ENCODE measurements around the gene CREB5. TPM values are rescaled to one million over a fixed set of nuclear protein-coding genes. Genes with fewer than 3 reads are reported as not detected.

Gene CREB5
- total and polyA plus RNA-seq, 8 donors: 2.5 to 11.5 (median 3.6) TPM

DNA sequence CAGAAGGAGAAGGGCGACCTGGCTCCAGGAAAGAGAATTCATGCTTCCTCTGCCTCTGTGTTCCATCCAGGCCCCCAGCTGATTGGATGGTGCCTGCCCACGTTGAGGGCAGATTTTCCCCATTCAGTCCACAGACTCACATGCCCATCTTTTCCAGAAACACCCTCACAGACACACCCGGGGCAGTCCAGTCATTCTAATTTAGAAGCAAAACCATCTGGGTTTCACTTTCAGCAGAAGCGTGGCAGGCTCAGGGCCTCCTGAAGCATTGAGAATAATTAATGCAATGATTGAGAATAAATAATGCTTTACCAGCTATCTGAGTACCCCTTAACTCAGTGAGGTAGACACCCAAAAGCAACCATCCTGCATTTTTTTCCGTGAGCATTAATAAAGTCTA is 30.2 kb upstream of the CREB5 start:
- DNase-seq: no peak
- no peak for ATAC-seq
- Histone ChIP-seq H3K9me3 (no peaks in the 10 kb centered on the region), H3K27ac (no peak overlapping the region), H3K36me3 (no peaks in the 10 kb centered on the region), H3K27me3 (no peaks in the 10 kb centered on the region), H3K4me1 (no peaks in the 10 kb centered on the region), H3K4me3 (no peak overlapping the region)
- FAIRE-seq: no peak
- 70 to 80% methylated on average over 5 of the region's 5 CpGs for WGBS, 2 donors
- intact Hi-C loops (cut with DNase I): loop anchor here in 1 of 3 donors (10.0 kb wide), 1 partner anchor 483 kb away; no protein-coding TSS in a partner anchor
- TF ChIP-seq, protein P1, sequence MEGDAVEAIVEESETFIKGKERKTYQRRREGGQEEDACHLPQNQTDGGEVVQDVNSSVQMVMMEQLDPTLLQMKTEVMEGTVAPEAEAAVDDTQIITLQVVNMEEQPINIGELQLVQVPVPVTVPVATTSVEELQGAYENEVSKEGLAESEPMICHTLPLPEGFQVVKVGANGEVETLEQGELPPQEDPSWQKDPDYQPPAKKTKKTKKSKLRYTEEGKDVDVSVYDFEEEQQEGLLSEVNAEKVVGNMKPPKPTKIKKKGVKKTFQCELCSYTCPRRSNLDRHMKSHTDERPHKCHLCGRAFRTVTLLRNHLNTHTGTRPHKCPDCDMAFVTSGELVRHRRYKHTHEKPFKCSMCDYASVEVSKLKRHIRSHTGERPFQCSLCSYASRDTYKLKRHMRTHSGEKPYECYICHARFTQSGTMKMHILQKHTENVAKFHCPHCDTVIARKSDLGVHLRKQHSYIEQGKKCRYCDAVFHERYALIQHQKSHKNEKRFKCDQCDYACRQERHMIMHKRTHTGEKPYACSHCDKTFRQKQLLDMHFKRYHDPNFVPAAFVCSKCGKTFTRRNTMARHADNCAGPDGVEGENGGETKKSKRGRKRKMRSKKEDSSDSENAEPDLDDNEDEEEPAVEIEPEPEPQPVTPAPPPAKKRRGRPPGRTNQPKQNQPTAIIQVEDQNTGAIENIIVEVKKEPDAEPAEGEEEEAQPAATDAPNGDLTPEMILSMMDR (IDR thresholded peaks at IDR 0.05): no peak

DNA sequence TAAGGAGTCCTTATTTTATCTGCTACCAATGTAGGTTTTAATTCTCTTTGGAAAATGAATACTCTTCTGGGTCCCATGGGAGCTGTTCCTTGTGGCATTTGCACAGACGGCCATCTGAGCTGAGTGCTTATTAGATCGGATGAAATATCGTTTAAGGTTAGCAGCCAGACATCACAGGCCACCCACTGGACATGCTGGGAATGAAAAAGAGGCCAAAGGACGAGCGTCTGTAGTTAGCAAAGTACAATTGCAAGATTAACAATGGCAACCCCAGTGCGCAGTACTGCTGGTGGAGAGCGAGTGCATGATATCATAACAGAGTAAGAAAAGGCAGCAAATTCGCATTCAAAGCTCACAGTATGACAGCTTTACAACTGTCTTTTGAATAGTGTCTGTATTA is 28.3 kb upstream of the CREB5 start:
- ATAC-seq (no peak), FAIRE-seq (no peak), DNase-seq (no peak)
- Histone ChIP-seq H3K9me3 (no peaks in the 10 kb centered on the region), H3K27ac (no peak overlapping the region), H3K4me1 (no peaks in the 10 kb centered on the region), H3K4me3 (no peak overlapping the region), H3K36me3 (no peaks in the 10 kb centered on the region), H3K27me3 (no peaks in the 10 kb centered on the region)
- 61 to 64% methylated on average over 8 of the region's 8 CpGs for WGBS, 2 donors
- TF ChIP-seq, protein P1 (IDR thresholded peaks at IDR 0.05): no peak
- intact Hi-C loops (cut with DNase I): loop anchor here in 1 of 3 donors (10.0 kb wide), 1 partner anchor 481 kb away; no protein-coding TSS in a partner anchor

GRCh38 chr7:28389504-28390395 is 22.6 kb upstream of the CREB5 start:
- ATAC-seq (peak; percentile 28 to 85 (median 71)), DNase-seq (no peak), FAIRE-seq (peak; percentile 90)
- Histone ChIP-seq H3K4me1 (no peaks in the 10 kb centered on the region), H3K9me3 (no peaks in the 10 kb centered on the region), H3K36me3 (no peaks in the 10 kb centered on the region), H3K27ac (no peak overlapping the region), H3K4me3 (no peak overlapping the region), H3K27me3 (no peaks in the 10 kb centered on the region)
- TF ChIP-seq, protein P1 (IDR thresholded peaks at IDR 0.05): peak; percentile 56 to 84 (median 62)
- WGBS, 2 donors: 9 to 11% methylated on average over 14 of the region's 14 CpGs
- intact Hi-C loops (cut with DNase I): loop anchor here in 1 of 3 donors (10.0 kb wide), 1 partner anchor 475 kb away; no protein-coding TSS in a partner anchor

DNA sequence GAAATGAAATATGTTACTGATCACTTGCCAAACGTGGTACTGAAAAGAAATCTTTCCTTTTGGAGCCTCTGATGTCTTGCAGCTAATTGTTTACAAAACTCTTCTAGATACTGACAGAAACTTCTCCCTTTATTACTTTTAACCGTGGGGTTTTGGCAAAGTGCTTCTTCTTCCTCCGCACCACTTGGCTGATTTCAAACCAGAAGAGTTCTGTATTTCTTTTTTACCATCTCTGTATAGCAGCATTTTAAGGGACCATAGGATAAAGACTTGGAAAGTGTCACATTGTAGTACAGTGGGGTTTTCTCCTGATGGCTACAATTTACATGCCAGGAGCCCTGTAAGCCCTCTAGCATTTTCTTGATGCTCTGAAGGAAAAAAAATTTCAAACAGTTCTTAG is 21.9 kb upstream of the CREB5 start:
- ATAC-seq (no peak), FAIRE-seq (no peak), DNase-seq (no peak)
- Histone ChIP-seq H3K4me3 (no peak overlapping the region), H3K27me3 (no peaks in the 10 kb centered on the region), H3K4me1 (no peaks in the 10 kb centered on the region), H3K27ac (no peak overlapping the region), H3K36me3 (no peaks in the 10 kb centered on the region), H3K9me3 (no peaks in the 10 kb centered on the region)
- WGBS, 2 donors: 36 to 38% methylated on average over 3 of the region's 3 CpGs
- intact Hi-C loops (cut with DNase I): no loop called here
- TF ChIP-seq, protein P1 (IDR thresholded peaks at IDR 0.05): no peak

- no peak overlapping the region for H3K4me3 ChIP-seq
- WGBS, 2 donors: 64 to 73% methylated on average over 2 of the region's 2 CpGs
- TF ChIP-seq, protein P1 (IDR thresholded peaks at IDR 0.05): no peak
- H3K36me3 ChIP-seq: no peaks in the 10 kb centered on the region
- H3K4me1 ChIP-seq: no peaks in the 10 kb centered on the region
- no peaks in the 10 kb centered on the region for H3K27me3 ChIP-seq
- ATAC-seq: no peak
- H3K27ac ChIP-seq: no peak overlapping the region
- no peak for DNase-seq
- intact Hi-C loops (cut with DNase I): no loop called here
- no peaks in the 10 kb centered on the region for H3K9me3 ChIP-seq
- no peak for FAIRE-seq
Observed at GRCh38 chr7:28392289-28392688, 20.0 kb upstream of the CREB5 start.

Data from pancreas (tissue), 10 donors.